ENCODE data around the gene DST.

The DST gene

GRCh38 chr6:56424542-56425083, 218.1 kb downstream of the DST start:
- no peak for DNase-seq

GRCh38 chr6:56424064-56424463, 218.6 kb downstream of the DST start:
- DNase-seq = no peak

GRCh38 chr6:56420296-56420695, 222.4 kb downstream of the DST start:
- DNase-seq = no peak

- DNase-seq = no peak
These were observed 223.5 kb downstream of the DST start for GRCh38 chr6:56419191-56419590.

GRCh38 chr6:56417823-56418222, 224.9 kb downstream of the DST start:
- DNase-seq = no peak

- no peak for DNase-seq
These were observed 226.4 kb downstream of the DST start for GRCh38 chr6:56416247-56416646.

- no peak for DNase-seq
These were observed 233.7 kb downstream of the DST start for GRCh38 chr6:56408976-56409375.

Data from activated CD4-positive, alpha-beta T cell treated with anti-CD3 and anti-CD28 coated beads for 48 hours (primary cell).